Trophoblast cell (in vitro differentiated cells and primary cell): ENCODE results near the gene KRTAP2-4.
A peak's percentile ranks its signal among the peaks of the same experiment; 100 is the strongest.
"Not testable (repeated sequence)": the region's sequence is repeated elsewhere in the genome, so short reads cannot be mapped to it uniquely, and the experiment has no call there.

Experiments
- DNase-seq, 2 donors: peaks; one replicate each; pipeline ENCODE4 v3.0.0-alpha.2; 2016
- H2AFZ ChIP-seq: 2 replicates; pipeline ENCODE4 v1.6.1; 2013; ENCODE audit warnings: low read length, moderate library complexity, mild to moderate bottlenecking; ENCODE audit not compliant: insufficient read depth, poor library complexity
- H2AK5ac ChIP-seq: 2 replicates; pipeline ENCODE4 v1.6.1; 2013; ENCODE audit warnings: mild to moderate bottlenecking, low read length
- H2BK120ac ChIP-seq: 2 replicates; pipeline ENCODE4 v1.6.1; 2013; ENCODE audit warnings: low read length, mild to moderate bottlenecking, moderate library complexity; ENCODE audit not compliant: insufficient read depth, poor library complexity
- H2BK12ac ChIP-seq: 2 replicates; pipeline ENCODE4 v1.6.1; 2013; ENCODE audit warnings: mild to moderate bottlenecking, low read length, moderate library complexity
- H2BK5ac ChIP-seq: 2 replicates; pipeline ENCODE4 v1.6.1; 2013; ENCODE audit warnings: low read length, low read depth, moderate library complexity, mild to moderate bottlenecking; ENCODE audit not compliant: poor library complexity
- H3K14ac ChIP-seq: 2 replicates; pipeline ENCODE4 v1.6.1; 2013; ENCODE audit warnings: mild to moderate bottlenecking, low read length
- H3K18ac ChIP-seq: 2 replicates; pipeline ENCODE4 v1.6.1; 2013; ENCODE audit warnings: mild to moderate bottlenecking, low read length
- H3K23ac ChIP-seq: 2 replicates; pipeline ENCODE4 v1.6.1; 2013; ENCODE audit warnings: low read length
- H3K27ac ChIP-seq: 2 replicates; pipeline ENCODE4 v1.5.1; 2013; ENCODE audit warnings: low read depth, mild to moderate bottlenecking, inconsistent platforms, low read length, moderate library complexity
- H3K27me3 ChIP-seq: 2 replicates; pipeline ENCODE4 v1.6.1; 2013; ENCODE audit warnings: inconsistent platforms, mild to moderate bottlenecking, low read length, moderate library complexity; ENCODE audit not compliant: insufficient read depth
- H3K36me3 ChIP-seq, 2 experiments: 1 replicate in 1 of 2; 2 replicates in 1 of 2; pipeline ENCODE4 v1.6.1; 2013; ENCODE audit warnings: low read length in 2 of 2, mild to moderate bottlenecking in 2 of 2, moderate library complexity in 1 of 2; ENCODE audit not compliant: insufficient read depth in 2 of 2, control insufficient read depth in 1 of 2
- H3K4ac ChIP-seq: 2 replicates; pipeline ENCODE4 v1.6.1; 2013; ENCODE audit warnings: low read depth, mild to moderate bottlenecking, low read length, moderate library complexity
- H3K4me1 ChIP-seq, 2 experiments: 1 replicate in 1 of 2; 2 replicates in 1 of 2; pipeline ENCODE4 v1.6.1; 2013; ENCODE audit warnings: low read length in 2 of 2, mild to moderate bottlenecking in 2 of 2, moderate library complexity in 1 of 2; ENCODE audit not compliant: insufficient read depth in 2 of 2, control insufficient read depth in 1 of 2
- H3K4me2 ChIP-seq: 2 replicates; pipeline ENCODE4 v1.6.1; 2013; ENCODE audit warnings: inconsistent platforms, mild to moderate bottlenecking, low read length, moderate library complexity
- H3K4me3 ChIP-seq: 2 replicates; pipeline ENCODE4 v1.5.1; 2013; ENCODE audit warnings: mild to moderate bottlenecking, low read depth, low read length, inconsistent platforms
- H3K79me1 ChIP-seq: one replicate; pipeline ENCODE4 v1.6.1; 2013; ENCODE audit warnings: low read length
- H3K79me2 ChIP-seq: 2 replicates; pipeline ENCODE4 v1.6.1; 2013; ENCODE audit warnings: low read length, mild to moderate bottlenecking; ENCODE audit not compliant: control insufficient read depth, insufficient read depth, poor library complexity
- H3K9ac ChIP-seq: 2 replicates; pipeline ENCODE4 v1.6.1; 2013; ENCODE audit warnings: mild to moderate bottlenecking, low read length
- H3K9me3 ChIP-seq: 2 replicates; pipeline ENCODE4 v1.6.1; 2013; ENCODE audit warnings: low read depth, mild to moderate bottlenecking, control low read depth, inconsistent platforms, low read length; ENCODE audit not compliant: insufficient read depth
- H4K12ac ChIP-seq: 2 replicates; pipeline ENCODE4 v1.6.1; 2013; ENCODE audit warnings: low read depth, mild to moderate bottlenecking, low read length, moderate library complexity
- H4K8ac ChIP-seq: 2 replicates; pipeline ENCODE4 v1.6.1; 2013; ENCODE audit warnings: low read depth, mild to moderate bottlenecking, low read length, moderate library complexity
- H4K91ac ChIP-seq: one replicate; pipeline ENCODE4 v1.6.1; 2013; ENCODE audit warnings: low read depth, mild to moderate bottlenecking, low read length, moderate library complexity
- WGBS: extraction: QIAGEN DNeasy Blood & Tissue Kit; methylation state at CpG from one replicate; pipeline ENCODE4 v1.1.7; 2013; ENCODE audit warnings: missing lambda C conversion rate; ENCODE audit not compliant: insufficient read length, insufficient coverage; ENCODE audit errors: extremely low coverage; 5-methylcytosine and 5-hydroxymethylcytosine counted together

The KRTAP2-4 gene

GRCh38 chr17:41105347-41105746, 39.7 kb upstream of the KRTAP2-4 start, which contains the start of gene KRTAP4-9:
Gene KRTAP4-9, plus strand, starts transcription at chr17:41105389. Its CDS starts 0 bp downstream, at chr17:41105389.
- H2AFZ ChIP-seq, H3K14ac ChIP-seq, H3K23ac ChIP-seq, H4K12ac ChIP-seq, H3K4me1 ChIP-seq, H3K36me3 ChIP-seq, H3K4me3 ChIP-seq, H3K27ac ChIP-seq, H3K79me1 ChIP-seq, H3K4me2 ChIP-seq, H3K79me2 ChIP-seq, H3K9ac ChIP-seq, H2BK5ac ChIP-seq, H3K9me3 ChIP-seq, H4K8ac ChIP-seq, H2BK12ac ChIP-seq, DNase-seq, H4K91ac ChIP-seq, H3K18ac ChIP-seq, H3K27me3 ChIP-seq, H2AK5ac ChIP-seq, H2BK120ac ChIP-seq, H3K4ac ChIP-seq: not testable (repeated sequence)
- no CpG with 5 or more reads among the region's 10 CpGs for WGBS

GRCh38 chr17:41104386-41105038, 38.8 kb upstream of the KRTAP2-4 start:
- not testable (repeated sequence) for H3K4me1 ChIP-seq, H3K9me3 ChIP-seq, H3K14ac ChIP-seq, H3K4ac ChIP-seq, H2BK12ac ChIP-seq, H3K27ac ChIP-seq, H3K79me2 ChIP-seq, H2BK120ac ChIP-seq, H3K4me2 ChIP-seq, H2BK5ac ChIP-seq, H3K36me3 ChIP-seq, H3K79me1 ChIP-seq, H3K9ac ChIP-seq, H4K8ac ChIP-seq, H3K18ac ChIP-seq, H3K4me3 ChIP-seq, H2AK5ac ChIP-seq, H4K91ac ChIP-seq, H3K27me3 ChIP-seq, H2AFZ ChIP-seq, H4K12ac ChIP-seq, H3K23ac ChIP-seq
- WGBS = no CpG with 5 or more reads among the region's 2 CpGs
- DNase-seq = peak in 1 of 2 donors; percentile 34

GRCh38 chr17:41103896-41104295, 38.2 kb upstream of the KRTAP2-4 start:
- H3K9ac ChIP-seq = no peak overlapping the region
- no peak overlapping the region for H3K4me3 ChIP-seq
- no peak overlapping the region for H3K4me2 ChIP-seq
- H3K9me3 ChIP-seq = peaks cover 4% of the 10 kb centered on the region
- no peaks in the 10 kb centered on the region for H3K79me1 ChIP-seq
- no CpG with 5 or more reads among the region's 1 CpG for WGBS
- no peak overlapping the region for H4K91ac ChIP-seq
- H4K12ac ChIP-seq = no peak overlapping the region
- no peak overlapping the region for H3K23ac ChIP-seq
- H4K8ac ChIP-seq = no peak overlapping the region
- DNase-seq = no peak
- no peaks in the 10 kb centered on the region for H3K36me3 ChIP-seq
- H3K27ac ChIP-seq = no peak overlapping the region
- H2BK120ac ChIP-seq = no peak overlapping the region
- H3K79me2 ChIP-seq = no peaks in the 10 kb centered on the region
- no peak overlapping the region for H2BK12ac ChIP-seq
- no peak overlapping the region for H3K18ac ChIP-seq
- H3K27me3 ChIP-seq = no peaks in the 10 kb centered on the region
- no peak overlapping the region for H2BK5ac ChIP-seq
- no peak overlapping the region for H3K4ac ChIP-seq
- H3K14ac ChIP-seq = no peak overlapping the region
- H2AFZ ChIP-seq = no peak overlapping the region
- H3K4me1 ChIP-seq = no peaks in the 10 kb centered on the region
- H2AK5ac ChIP-seq = no peak overlapping the region

- Histone ChIP-seq H3K4me2 (no peak within 1 kb of the TSS), H2BK12ac (no peak within 1 kb of the TSS), H3K18ac (no peak within 1 kb of the TSS), H2BK5ac (no peak within 1 kb of the TSS), H3K4me1 (no peaks in the 10 kb centered on the region), H4K8ac (no peak within 1 kb of the TSS), H3K4me3 (no peak within 1 kb of the TSS), H3K79me2 (no peaks in the 10 kb centered on the region), H3K36me3 (no peaks in the 10 kb centered on the region), H4K91ac (no peak within 1 kb of the TSS), H2AK5ac (no peak within 1 kb of the TSS), H2BK120ac (no peak within 1 kb of the TSS), H3K4ac (no peak within 1 kb of the TSS), H4K12ac (no peak within 1 kb of the TSS), H2AFZ (no peak within 1 kb of the TSS), H3K9me3 (peaks cover 4% of the 10 kb centered on the region), H3K79me1 (no peaks in the 10 kb centered on the region), H3K9ac (no peak within 1 kb of the TSS), H3K27me3 (no peaks in the 10 kb centered on the region), H3K14ac (no peak within 1 kb of the TSS), H3K23ac (no peak within 1 kb of the TSS), H3K27ac (no peak within 1 kb of the TSS)
- no peak for DNase-seq
- WGBS = no CpG with 5 or more reads among the region's 10 CpGs
These were observed 36.0 kb upstream of the KRTAP2-4 start, which contains the start of gene KRTAP4-16 for GRCh38 chr17:41101586-41102259. Gene KRTAP4-16, minus strand, starts transcription at chr17:41102209. Its CDS starts 0 bp downstream, at chr17:41102209.
